C4-2B (cell line): ENCODE measurements around the gene MMP17.
"Not testable (repeated sequence)": the region's sequence is repeated elsewhere in the genome, so short reads cannot be mapped to it uniquely, and the experiment has no call there.

Experiments
- ZFX ChIP-seq: fragments of 450-650 bp; IDR thresholded peaks from 2 replicates; pipeline ENCODE4 v1.6.1; 2017
- TF ChIP-seq, protein P1 (sequence below): fragments of 450-650 bp; conservative IDR thresholded peaks from 2 replicates; pipeline ENCODE4 v1.5.1; 2017; ENCODE audit warnings: mild to moderate bottlenecking

DNA sequence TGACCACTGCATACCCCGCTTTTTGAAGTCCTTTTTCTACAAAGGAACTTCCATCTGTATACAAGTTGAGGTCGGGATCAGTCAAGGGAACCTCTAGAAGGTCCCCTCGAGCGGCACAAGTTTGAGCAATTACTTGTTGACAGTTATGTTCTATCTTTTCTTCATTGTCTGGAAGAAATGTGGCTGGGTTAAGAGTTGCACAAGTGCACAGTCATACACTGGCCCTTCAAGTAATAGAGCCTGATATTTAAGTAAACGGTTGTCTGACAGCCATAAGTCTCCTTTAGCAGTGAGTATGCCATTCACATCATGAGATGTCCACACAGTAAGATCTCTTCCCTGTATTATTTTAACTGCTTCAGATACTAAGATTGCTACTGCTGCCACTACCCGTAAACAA is 46.8 kb downstream of the MMP17 start:
- TF ChIP-seq, protein P1, sequence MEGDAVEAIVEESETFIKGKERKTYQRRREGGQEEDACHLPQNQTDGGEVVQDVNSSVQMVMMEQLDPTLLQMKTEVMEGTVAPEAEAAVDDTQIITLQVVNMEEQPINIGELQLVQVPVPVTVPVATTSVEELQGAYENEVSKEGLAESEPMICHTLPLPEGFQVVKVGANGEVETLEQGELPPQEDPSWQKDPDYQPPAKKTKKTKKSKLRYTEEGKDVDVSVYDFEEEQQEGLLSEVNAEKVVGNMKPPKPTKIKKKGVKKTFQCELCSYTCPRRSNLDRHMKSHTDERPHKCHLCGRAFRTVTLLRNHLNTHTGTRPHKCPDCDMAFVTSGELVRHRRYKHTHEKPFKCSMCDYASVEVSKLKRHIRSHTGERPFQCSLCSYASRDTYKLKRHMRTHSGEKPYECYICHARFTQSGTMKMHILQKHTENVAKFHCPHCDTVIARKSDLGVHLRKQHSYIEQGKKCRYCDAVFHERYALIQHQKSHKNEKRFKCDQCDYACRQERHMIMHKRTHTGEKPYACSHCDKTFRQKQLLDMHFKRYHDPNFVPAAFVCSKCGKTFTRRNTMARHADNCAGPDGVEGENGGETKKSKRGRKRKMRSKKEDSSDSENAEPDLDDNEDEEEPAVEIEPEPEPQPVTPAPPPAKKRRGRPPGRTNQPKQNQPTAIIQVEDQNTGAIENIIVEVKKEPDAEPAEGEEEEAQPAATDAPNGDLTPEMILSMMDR: not testable (repeated sequence)
- not testable (repeated sequence) for TF ChIP-seq ZFX
